Muscle of arm (tissue), 12 donors: ENCODE results near the gene ANO10. TPM values are rescaled to one million over a fixed set of nuclear protein-coding genes. Genes with fewer than 3 reads are reported as not detected.
"Not testable (repeated sequence)": the region's sequence is repeated elsewhere in the genome, so short reads cannot be mapped to it uniquely, and the experiment has no call there.

ENCODE experiments used
- DNase-seq: peaks from one replicate; pipeline ENCODE4 v3.0.0-alpha.2; 2013
- polyA plus RNA-seq, 12 donors: library from polyadenylated mRNA; unstranded; fragments of 120-200 nt; gene quantifications; one replicate each; pipeline ENCODE4 v1.2.1, GENCODE V29; 2013; ENCODE audit not compliant: insufficient read length in 12 of 12

The ANO10 gene
- polyA plus RNA-seq, 12 donors, result 15.1 to 30.8 (median 22.2) TPM; not detected in 1

DNA sequence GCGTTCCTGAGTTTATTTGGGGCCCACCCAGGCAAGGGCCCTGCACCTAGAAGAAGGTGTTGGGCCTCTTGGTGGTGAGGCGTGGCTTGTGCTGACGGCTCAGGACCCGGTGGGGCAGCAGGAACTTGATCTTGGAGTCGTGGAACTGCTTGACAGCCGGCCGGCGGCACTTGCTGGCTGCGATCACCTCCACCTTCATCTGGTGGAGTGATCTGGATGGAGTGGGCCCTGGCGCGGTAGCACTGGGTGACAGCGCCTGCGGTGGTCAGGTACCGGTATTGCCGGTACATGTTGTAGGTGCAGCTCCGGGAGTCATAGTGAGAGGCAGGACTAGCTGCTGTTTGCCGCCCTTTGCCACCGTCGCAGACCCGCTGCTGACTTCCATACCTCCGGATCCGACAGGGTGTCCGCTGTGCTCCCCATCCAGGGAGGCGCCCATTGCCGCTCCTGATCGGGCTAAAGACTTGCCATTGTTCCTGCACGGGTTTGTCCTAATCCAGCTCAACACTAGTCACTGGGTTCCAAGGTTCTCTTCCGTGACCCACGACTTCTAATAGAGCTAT lies 136.8 kb downstream of the ANO10 start:
- no peak for DNase-seq

GRCh38 chr3:43481375-43481774 lies 140.4 kb downstream of the ANO10 start:
- no peak for DNase-seq

DNA sequence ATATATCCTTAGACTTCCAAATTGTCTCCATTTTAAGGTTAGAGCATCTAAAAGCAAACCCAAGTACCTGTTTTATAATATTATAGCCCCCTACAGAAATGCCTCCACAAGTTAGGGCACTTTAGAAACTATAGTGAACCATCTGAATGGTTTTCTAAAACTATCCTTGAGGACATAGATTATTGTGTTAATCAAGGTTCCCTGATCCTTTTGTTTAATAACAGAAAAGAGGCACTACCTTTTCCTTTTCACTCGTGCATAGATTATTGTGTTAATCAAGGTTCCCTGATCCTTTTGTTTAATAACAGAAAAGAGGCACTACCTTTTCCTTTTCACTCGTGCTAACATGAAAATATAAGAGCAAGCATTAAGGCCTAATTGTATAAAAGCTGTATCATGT lies 143.0 kb downstream of the ANO10 start:
- not testable (repeated sequence) for DNase-seq

DNA sequence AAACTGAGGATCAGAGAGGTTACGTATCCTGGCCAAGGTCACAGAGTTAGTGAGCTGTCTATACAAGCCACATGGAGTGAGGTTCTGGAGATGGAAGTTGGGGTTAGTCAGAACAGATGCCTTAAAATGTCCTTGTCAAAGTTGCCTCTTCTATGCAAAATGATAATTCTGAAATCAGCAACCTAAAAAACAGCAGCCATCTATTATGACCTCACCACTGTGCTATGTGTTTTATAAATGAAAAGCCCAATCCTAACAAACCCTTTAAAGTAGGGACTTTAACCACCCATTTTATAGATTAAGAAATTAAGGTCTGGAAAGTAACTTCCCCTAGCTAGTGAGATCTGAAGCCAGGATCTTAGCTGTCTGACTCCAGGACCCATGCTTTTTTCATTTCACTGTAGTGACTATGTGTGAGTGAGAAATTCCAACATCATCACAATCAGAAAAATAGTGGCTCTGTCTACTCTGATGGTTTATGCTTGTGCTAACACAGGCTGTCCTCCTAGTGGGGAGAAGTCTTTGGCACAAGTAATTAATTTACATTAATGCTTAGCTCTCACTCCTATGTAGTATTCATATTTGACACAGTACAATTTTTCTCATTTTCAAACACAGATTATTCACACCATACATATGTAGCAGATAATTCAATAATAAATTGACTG lies 143.6 kb downstream of the ANO10 start:
- DNase-seq, result no peak

- DNase-seq, result no peak
These were observed 144.2 kb downstream of the ANO10 start for GRCh38 chr3:43477600-43477999.

DNA sequence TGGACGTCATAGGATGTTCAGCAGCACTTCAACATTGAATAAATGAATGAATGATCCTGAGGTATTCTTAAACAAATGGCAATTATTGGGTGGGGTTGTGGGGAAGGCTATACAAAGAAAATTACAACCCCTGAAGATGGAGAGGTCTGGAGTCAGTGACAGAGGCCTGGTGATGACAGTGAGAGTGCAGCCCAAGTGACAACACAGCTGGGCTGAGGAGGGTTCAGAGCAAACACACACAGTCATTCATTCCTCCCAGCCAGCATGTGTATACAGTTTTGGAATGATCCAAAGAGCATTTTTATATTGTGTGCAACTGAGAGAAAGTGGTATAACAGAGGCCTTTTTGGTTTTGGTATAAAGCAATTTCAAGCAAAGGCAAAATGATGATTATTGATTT lies 148.1 kb downstream of the ANO10 start:
- no peak for DNase-seq

- no peak for DNase-seq
These were observed 148.6 kb downstream of the ANO10 start for GRCh38 chr3:43473244-43473643.

GRCh38 chr3:43468133-43468532 lies 153.7 kb downstream of the ANO10 start:
- no peak for DNase-seq

- DNase-seq, result no peak
These were observed 156.7 kb downstream of the ANO10 start for GRCh38 chr3:43465109-43465508.

GRCh38 chr3:43462566-43462965 lies 159.2 kb downstream of the ANO10 start:
- DNase-seq, result not testable (repeated sequence)

- no peak for DNase-seq
These were observed 160.5 kb downstream of the ANO10 start for GRCh38 chr3:43461345-43461744.

DNA sequence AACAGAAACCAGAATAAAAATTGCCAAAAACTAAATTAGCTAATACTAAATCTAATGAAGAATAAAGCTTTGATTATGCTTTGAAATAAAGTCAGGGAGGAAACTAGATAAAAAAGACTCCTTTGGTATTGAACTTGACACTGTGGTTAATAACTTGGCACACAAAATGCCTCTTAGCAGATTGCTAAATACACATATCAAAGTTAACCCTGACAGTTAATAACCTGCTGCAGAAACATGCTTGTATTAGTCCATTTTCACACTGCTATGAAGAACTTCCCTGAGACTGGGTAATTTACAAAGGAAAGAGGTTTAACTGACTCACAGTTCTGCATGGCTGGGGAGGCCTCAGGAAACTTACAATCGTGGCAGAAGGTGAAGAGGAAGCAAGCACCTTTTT lies 164.8 kb downstream of the ANO10 start:
- DNase-seq, result not testable (repeated sequence)

- DNase-seq, result no peak
These were observed 166.6 kb downstream of the ANO10 start for GRCh38 chr3:43455233-43455632.

DNA sequence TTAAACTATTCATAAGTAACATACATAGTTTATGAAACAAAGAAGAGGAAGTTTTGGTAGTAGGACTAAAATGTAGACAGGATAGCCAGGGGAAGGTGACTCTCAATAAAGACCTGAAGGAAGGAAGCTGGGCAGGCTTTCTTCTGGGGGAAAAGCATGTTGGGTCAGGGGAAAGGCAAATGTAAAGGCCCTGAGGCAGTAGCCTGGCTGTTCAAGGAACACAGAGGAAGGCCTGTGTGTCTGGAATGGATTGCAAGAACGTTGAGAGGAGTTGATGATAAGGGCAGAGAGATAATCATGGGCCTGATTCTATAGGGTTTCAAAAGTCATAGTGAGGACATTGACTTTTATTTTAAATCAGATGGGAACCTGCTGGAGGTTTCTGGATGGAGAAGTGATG lies 167.8 kb downstream of the ANO10 start:
- DNase-seq, result no peak

DNA sequence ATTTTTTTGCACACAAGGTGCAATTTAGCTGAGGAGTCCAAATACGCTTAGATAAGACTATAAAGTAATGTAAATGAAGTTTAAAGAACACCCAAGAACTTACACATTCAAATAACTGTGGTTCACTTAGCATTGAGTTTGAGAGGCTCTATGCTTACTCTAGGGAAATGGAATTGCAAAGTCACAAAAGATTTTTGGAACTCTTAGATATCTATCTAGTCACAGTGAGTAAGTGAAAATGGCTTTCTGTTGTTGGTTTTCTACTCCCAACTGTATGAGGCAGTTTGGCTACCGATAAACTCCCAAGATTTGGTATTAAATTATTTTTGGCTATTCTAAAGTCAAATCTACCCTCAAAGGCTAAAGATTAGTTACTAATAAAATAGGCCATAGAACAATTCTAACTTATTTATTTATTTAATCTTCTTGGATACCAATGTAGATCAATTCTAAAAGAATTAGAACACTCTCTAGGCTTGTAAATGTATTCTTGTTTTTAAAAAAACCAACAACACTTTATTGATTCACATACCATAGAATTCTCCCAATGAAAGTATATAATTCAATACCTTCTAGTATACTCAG lies 170.0 kb downstream of the ANO10 start:
- no peak for DNase-seq

- no peak for DNase-seq
These were observed 173.7 kb downstream of the ANO10 start for GRCh38 chr3:43448098-43448497.

DNA sequence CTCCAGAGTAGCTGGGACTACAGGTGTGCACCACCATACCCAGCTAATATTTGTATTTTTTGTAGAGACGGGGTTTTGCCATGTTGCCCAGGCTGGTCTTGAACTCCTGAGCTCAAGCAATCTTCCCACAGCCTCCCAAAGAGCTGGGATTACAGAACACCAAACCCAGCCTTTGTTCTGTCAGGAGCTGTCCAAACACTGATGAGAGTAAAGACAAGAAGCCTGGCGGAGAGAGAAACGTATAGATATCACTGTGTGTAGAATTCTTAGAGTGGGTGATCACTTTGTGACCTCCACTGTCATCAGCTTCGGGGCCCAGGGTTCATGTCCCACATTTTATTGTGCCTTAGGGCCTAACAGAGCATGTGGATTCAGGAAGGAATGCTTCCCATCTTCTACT lies 176.0 kb downstream of the ANO10 start:
- DNase-seq, result no peak

DNA sequence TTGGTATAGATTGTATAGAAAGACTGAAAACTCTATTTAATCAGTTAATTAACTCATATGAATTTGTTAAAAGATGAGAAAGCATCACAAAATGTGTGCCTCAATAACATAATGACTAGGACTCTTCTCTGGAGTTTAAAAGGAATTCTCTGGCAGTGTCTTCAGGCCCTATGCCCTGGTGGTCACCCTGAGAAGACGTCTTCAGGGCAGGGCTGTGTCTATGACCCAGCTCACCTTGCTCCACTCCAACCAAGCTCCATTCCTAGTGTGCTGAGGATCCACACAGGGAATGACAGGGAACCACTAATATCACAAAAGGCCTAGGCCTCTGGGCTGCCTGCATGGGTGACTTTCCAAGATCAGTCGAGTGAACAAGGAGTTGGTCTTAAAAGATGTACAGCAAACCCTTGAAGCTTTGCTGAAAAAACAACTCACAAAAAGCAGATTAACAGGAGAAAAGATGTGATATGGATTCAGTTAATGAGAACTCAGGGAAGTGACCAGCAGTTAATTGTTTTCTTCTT lies 178.9 kb downstream of the ANO10 start:
- DNase-seq, result no peak

- DNase-seq, result no peak
These were observed 185.2 kb downstream of the ANO10 start for GRCh38 chr3:43436507-43437140.

GRCh38 chr3:43435706-43436105 lies 186.1 kb downstream of the ANO10 start:
- no peak for DNase-seq

DNA sequence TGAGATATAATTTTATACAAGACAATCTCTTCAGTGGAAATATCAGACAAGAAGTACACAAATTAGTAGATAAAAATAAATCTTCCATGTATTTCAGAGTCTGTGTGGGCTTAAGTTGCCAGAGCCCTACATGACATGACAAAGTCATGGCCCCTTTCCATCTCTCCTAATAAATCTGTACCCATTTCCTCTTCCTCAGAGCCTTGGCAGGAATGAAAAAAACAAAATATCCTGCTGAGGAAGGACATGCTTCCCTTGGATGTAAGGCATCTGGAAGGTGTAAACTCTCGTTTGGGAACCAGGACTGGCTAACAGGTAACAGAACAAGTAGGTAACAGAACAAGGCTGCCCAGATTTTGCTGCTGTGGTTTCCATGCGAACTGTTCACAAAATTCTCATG lies 187.4 kb downstream of the ANO10 start:
- no peak for DNase-seq

DNA sequence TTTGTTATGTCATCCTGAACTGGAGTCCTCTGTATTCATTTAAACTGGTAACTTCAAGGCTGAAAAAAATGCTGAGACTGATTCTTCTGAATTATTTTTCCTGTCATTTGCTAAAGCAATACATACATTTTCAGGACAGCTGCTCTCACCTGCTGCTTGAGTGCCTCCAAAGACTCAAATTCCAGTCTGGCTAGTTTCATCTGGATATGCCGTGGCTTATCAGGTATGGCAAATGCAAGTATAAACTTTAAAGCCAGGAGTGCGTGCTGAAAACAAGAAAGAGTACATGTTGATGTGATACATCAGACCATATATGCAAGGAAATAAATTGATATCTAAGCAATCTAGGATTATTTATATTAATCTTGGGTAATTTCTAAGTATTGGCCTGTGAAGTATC lies 189.3 kb downstream of the ANO10 start:
- no peak for DNase-seq

DNA sequence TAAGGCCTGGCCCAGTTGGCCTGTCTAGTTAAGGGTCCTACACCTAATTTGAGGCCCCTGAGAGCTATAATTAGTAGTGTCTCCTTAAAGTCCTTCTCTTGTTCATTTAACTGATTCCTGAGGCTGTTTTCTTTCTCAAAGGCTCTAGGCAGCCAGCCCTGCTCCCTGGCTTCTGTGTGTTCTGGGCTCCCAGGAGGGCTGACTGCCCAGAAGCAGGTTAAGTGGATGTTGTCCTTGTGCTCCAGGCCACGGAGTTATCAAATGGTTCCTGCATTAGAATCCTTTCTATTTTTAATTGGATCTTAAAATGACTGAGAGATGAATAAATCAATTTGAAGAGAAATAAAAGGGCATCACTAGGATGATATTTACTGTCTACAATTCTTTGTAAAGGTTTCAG lies 195.4 kb downstream of the ANO10 start:
- DNase-seq, result no peak
